ENCODE measurements around the gene ZSWIM4.

DNA sequence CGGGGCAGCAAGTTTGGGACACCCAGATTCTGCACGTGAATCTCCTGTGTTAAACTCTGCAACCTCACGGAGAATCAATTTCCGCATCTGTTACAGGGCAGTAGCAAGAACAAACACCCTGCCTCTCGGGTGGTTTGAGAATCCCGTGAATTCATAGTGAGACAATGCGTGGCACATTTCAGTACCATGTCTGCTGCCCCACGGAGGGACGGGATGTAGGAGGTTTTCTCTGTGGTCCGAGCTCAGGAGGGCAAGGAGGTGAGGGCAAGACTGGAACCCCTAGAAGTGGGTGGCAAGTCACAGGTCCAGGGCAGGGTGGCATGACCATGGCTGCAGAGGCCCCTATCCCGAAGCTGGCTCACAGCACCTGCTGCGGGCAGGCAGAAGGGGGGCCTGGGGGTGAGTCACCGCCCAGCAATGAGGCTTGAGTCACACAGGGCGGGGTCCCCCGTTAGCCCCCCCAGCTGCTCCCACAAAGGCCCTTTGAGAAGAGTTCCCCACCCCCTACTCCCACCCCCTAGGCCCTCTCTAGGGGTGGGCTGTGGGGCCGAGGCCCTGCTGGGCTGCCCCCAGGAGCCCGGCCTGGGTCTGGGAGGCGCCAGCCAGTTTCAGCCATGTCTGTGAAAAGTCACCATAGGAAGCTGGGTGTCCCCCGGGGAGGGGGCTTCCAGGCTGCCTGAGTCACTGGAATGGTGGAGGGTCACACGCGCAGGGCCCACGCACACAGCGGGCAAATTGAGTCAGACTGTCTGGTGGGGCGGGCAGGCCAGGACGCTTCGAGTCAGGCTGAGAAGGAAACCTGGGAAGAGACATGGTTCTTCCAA is 55.9 kb downstream of the ZSWIM4 start:
- peak; percentile 69 for TF ChIP-seq POLR2A (IDR thresholded peaks at IDR 0.05; ENCODE audit: low read length)
- TF ChIP-seq GATA1 (IDR thresholded peaks at IDR 0.05; ENCODE audit: low read depth, low read length), result no peak
